Progenitor cell of endocrine pancreas (in vitro differentiated cells): ENCODE results near the gene TPRG1. TPM values are rescaled to one million over a fixed set of nuclear protein-coding genes. Genes with fewer than 3 reads are reported as not detected.

Source experiments
- DNase-seq: peaks from one replicate; pipeline ENCODE4 v3.0.0; 2021; ENCODE audit warnings: low spot score; ENCODE audit not compliant: unreplicated experiment
- H3K27ac Mint-ChIP-seq: 2 replicates; pipeline ENCODE4 v1.8.0; 2021; ENCODE audit warnings: mild to moderate bottlenecking, moderate library complexity, mixed read lengths
- H3K27me3 Mint-ChIP-seq: 2 replicates; pipeline ENCODE4 v1.8.0; 2021; ENCODE audit warnings: mixed read lengths
- H3K36me3 Mint-ChIP-seq: 2 replicates; pipeline ENCODE4 v1.8.0; 2022; ENCODE audit warnings: mixed read lengths; ENCODE audit not compliant: insufficient read depth
- H3K4me1 Mint-ChIP-seq: 2 replicates; pipeline ENCODE4 v1.8.0; 2021; ENCODE audit warnings: low read depth, mixed read lengths
- H3K4me3 Mint-ChIP-seq: 2 replicates; pipeline ENCODE4 v1.8.0; 2021; ENCODE audit warnings: low read depth, mild to moderate bottlenecking, moderate library complexity, mixed read lengths
- H3K9me3 Mint-ChIP-seq: 2 replicates; pipeline ENCODE4 v1.8.0; 2021; ENCODE audit warnings: low read depth, mixed read lengths
- total RNA-seq: library from RNA; stranded (reverse); gene quantifications from 2 replicates; pipeline ENCODE4 v1.2.1, GENCODE V29; 2021
- TF ChIP-seq, protein P1 (sequence below): fragments of 200-600 bp; sonication (generic); IDR thresholded peaks from one replicate; pipeline ENCODE4 v1.5.0; 2021; ENCODE audit warnings: antibody characterized with exemption, mild to moderate bottlenecking; ENCODE audit not compliant: unreplicated experiment

TPRG1 gene
- total RNA-seq, 1 donor from 2014 or later, result 2.3 TPM

DNA sequence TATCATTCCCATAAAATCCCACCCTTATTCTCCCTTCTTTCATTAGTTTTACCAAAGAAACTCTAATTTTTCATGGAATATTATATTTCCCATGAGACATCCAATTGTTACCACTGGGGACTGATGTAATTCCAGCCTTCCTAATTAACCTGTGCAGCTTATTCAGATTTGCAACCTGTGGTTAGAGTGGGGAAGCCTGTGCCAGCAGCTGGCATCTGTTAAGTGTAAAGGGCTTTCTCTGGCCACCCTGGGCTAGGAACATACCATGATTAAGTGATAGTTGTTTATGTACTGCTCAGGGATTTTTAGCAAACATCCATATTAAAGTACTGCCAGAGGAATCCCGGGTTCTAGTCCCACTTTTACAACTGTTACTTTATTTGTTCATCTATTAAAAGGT lies 78.2 kb downstream of the TPRG1 start:
- DNase-seq, result no peak
- H3K4me1 Mint-ChIP-seq, result peaks cover 4% of the 10 kb centered on the region
- peaks cover 17% of the 10 kb centered on the region for H3K9me3 Mint-ChIP-seq
- H3K27ac Mint-ChIP-seq, result no peak overlapping the region
- peaks cover 2% of the 10 kb centered on the region for H3K36me3 Mint-ChIP-seq
- no peaks in the 10 kb centered on the region for H3K27me3 Mint-ChIP-seq
- H3K4me3 Mint-ChIP-seq, result no peak overlapping the region
- TF ChIP-seq, protein P1, sequence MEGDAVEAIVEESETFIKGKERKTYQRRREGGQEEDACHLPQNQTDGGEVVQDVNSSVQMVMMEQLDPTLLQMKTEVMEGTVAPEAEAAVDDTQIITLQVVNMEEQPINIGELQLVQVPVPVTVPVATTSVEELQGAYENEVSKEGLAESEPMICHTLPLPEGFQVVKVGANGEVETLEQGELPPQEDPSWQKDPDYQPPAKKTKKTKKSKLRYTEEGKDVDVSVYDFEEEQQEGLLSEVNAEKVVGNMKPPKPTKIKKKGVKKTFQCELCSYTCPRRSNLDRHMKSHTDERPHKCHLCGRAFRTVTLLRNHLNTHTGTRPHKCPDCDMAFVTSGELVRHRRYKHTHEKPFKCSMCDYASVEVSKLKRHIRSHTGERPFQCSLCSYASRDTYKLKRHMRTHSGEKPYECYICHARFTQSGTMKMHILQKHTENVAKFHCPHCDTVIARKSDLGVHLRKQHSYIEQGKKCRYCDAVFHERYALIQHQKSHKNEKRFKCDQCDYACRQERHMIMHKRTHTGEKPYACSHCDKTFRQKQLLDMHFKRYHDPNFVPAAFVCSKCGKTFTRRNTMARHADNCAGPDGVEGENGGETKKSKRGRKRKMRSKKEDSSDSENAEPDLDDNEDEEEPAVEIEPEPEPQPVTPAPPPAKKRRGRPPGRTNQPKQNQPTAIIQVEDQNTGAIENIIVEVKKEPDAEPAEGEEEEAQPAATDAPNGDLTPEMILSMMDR, result no peak

DNA sequence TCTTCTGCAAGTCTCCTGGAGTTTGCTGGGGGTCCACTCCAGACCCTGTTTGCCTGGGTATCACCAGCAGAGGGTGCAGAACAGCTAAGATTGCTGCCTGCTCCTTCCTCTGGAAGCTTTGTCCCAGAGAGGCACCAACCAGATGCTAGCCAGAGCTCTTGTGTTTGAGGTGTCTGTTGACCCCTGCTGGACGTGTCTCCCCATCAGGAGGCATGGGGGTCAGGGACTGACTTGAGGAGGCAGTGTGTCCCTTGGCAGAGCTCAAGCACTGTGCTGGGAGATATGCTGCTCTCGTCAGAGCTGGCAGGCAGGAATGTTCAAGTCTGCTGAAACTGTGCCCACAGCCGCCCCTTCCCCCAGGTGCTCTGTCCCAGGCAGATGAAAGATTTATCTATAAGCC lies 86.5 kb downstream of the TPRG1 start:
- Mint-ChIP-seq H3K4me3 (no peak overlapping the region), H3K27ac (no peak overlapping the region), H3K36me3 (peaks cover 2% of the 10 kb centered on the region), H3K9me3 (peaks cover 23% of the 10 kb centered on the region), H3K4me1 (no peaks in the 10 kb centered on the region), H3K27me3 (peaks cover 6% of the 10 kb centered on the region)
- TF ChIP-seq, protein P1, result no peak
- no peak for DNase-seq

DNA sequence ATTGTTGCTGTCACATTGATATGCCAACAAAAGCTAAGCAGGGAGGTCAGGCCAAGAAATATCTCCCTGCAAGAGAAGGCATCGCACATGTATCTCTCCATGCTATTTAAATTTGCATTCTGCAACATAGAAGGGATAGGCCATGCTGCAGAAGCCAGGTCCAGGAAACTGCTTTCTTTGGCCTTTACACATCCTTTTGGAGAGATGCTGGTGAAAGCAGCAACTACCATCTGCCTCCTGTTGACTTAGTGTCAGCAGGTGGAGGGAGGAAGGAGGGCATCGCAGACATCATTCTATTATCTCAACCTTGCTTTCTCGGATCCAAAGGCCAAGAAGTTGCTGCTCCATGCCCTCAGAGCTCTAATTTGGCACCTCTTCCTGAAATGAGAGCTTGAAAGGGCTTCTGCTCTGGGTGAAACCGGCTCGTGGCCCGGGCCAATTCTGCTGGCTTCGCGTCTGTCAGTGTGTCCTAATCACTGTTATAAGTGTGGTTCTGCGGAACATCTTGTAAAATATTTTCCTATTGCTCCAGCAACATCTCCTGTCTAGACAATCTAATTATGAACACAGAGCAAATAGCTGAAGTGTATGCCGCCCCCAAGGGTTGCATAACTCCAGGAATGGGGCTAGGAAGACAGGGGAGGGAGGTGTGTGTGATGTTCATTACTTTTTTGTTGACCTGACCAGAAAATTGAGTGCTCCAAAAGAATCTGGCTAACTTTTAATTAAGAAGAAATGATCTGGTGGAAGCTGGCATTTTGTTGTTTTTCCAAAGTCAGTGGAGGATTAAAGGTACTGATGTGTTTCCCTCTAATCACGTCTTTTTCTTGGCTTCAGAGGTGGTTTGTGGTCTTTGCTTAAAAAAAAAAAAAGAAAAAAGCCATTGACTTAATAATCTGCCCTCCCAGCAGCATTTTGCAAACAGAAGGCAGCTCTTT lies 89.1 kb downstream of the TPRG1 start:
- Mint-ChIP-seq H3K4me3 (no peak overlapping the region), H3K9me3 (peaks cover 4% of the 10 kb centered on the region), H3K27me3 (peaks cover 9% of the 10 kb centered on the region), H3K36me3 (no peaks in the 10 kb centered on the region), H3K27ac (no peak overlapping the region), H3K4me1 (no peaks in the 10 kb centered on the region)
- no peak for DNase-seq
- TF ChIP-seq, protein P1, result no peak

DNA sequence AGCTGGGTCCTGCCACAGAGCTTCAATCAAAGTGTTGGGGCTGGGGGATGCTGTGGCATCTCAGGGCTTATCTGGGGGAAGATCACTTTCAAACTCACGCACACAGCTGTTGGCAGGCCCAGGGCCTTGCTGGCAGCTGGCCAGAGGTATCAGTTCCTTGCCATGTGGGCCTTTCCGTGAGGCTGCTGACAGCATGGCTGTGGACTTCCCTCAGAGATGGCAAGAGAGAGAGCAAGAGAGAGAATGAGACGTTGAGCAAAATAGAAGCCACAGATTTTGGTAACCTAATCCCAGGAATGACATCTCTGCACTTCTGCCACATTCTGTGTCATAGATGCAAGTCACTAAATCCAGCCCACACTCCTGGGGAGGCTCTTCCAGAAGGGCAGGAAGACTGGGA lies 91.0 kb downstream of the TPRG1 start:
- no peak for DNase-seq
- Mint-ChIP-seq H3K36me3 (no peaks in the 10 kb centered on the region), H3K4me3 (no peak overlapping the region), H3K9me3 (no peaks in the 10 kb centered on the region), H3K4me1 (no peaks in the 10 kb centered on the region), H3K27ac (no peak overlapping the region), H3K27me3 (peaks cover 3% of the 10 kb centered on the region)
- TF ChIP-seq, protein P1, result no peak

DNA sequence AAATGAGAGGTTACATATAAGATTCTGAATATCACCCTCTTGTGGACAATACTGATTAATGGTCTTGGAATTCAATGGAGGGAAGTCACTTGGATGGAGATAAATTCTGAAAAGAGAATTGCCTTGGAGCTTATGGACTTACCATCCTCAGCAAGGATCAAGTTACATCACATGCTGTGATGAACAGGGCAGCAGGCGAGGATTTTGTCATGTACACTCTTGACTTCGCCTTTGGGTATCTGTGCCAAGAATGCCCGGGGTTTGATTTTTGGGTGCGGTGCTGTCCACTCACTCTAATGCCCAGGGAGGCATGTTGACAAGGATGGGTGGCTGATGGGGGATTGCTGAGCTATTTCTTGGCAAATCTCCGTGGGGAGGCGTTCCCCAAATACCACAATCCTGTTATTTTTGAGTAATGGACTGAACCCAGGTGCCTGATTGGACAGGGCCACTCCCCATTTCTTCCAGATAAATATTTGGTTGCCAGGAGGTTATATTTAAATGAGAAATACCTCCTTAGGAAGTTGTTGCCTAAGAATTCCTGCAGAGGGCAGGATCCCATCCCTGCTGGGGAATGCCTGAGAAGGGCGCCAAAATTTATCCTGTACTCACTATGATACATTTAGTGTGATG lies 96.3 kb downstream of the TPRG1 start:
- no peak for DNase-seq

More for the DNA sequence above, 96.3 kb downstream of the TPRG1 start:
- Mint-ChIP-seq H3K36me3 (no peaks in the 10 kb centered on the region), H3K27me3 (peaks cover 10% of the 10 kb centered on the region), H3K4me1 (no peaks in the 10 kb centered on the region), H3K4me3 (no peak overlapping the region), H3K27ac (no peak overlapping the region), H3K9me3 (no peaks in the 10 kb centered on the region)
- TF ChIP-seq, protein P1, result peak; percentile 33
